Myocyte (in vitro differentiated cells): ENCODE results near the gene CLCF1. TPM values are rescaled to one million over a fixed set of nuclear protein-coding genes. Genes with fewer than 3 reads are reported as not detected.

Experiments
- DNase-seq: peaks from one replicate; pipeline ENCODE4 v3.0.0-alpha.2; 2012; ENCODE audit warnings: low read depth
- total RNA-seq: library from RNA; depleted of rRNA; stranded (reverse); fragments of >200 nt; gene quantifications from 2 replicates; pipeline ENCODE4 v1.2.3, GENCODE V29; 2014

Gene CLCF1
- total RNA-seq, 1 donor from 2014 or later = 3.3 TPM

DNA sequence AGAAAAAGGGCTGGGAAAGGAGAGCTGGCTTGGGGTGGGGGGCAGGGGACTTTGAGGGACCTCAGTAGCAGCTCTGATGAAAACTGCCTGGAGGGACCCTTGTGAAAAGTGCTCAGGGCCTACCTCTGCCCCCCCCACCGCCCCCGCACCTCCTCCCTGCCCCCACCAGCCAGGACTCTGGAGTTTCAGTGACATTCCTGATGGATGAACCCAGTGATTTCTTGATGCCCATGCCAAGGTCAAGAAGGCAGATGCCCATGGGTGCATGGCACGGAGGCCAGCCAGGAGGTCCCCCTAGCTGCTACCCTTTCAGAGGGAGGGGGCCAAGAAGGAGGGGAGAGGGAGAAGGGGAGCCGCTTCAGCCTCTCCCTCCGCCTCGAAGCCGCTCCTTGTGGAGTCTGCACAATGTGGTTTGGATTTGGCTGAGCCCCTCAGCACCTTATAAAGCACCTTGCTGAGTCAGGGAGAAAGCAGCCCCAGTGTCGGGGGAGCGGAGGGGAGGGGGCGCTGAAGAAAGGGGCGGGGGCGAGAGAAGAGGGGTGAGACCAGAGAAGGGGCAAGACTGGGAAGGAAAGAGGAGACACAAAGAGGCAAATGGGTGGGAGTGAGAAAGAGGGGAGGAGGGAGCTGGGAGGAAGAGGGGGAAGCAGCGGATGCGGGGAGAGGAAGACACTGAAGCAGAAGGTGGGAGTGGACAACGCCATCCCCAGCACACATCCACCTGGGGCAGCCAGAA is 2.1 kb upstream of the CLCF1 start:
- no peak for DNase-seq

DNA sequence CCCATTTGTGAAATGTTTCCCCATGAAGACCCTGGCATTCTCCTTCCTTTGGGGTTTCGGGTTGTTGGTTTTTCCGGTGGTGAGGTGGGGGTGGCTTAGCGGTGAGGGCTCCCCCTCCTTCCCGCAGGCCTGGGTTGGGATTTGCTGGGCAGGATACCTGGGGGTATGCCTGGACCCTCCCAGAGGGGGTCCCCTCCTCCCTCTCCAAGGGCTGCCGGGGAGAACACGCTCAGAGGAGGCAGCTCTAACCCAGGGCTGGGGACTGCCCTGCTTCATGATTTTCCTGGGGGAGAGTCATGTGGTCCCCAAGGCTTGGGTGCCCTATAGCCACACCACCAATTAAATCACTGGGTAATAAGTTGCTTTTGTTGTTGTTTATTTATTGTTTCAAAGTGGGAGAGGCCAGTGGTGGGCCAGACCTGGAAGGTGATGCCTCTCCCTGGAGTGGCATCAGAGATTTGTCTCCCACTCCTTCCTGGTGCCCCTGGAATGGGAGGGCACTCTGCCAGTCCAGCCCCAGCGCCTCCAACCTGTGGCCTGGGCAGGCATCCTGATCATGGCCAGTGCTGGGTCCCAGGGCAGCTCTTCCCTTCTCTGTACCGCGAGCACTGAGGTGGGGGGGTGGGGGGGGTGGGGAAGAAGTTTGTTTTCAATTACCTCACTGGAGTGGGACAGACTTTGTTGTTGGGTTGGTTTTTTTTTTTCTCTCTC is 1.3 kb upstream of the CLCF1 start:
- no peak for DNase-seq

DNA sequence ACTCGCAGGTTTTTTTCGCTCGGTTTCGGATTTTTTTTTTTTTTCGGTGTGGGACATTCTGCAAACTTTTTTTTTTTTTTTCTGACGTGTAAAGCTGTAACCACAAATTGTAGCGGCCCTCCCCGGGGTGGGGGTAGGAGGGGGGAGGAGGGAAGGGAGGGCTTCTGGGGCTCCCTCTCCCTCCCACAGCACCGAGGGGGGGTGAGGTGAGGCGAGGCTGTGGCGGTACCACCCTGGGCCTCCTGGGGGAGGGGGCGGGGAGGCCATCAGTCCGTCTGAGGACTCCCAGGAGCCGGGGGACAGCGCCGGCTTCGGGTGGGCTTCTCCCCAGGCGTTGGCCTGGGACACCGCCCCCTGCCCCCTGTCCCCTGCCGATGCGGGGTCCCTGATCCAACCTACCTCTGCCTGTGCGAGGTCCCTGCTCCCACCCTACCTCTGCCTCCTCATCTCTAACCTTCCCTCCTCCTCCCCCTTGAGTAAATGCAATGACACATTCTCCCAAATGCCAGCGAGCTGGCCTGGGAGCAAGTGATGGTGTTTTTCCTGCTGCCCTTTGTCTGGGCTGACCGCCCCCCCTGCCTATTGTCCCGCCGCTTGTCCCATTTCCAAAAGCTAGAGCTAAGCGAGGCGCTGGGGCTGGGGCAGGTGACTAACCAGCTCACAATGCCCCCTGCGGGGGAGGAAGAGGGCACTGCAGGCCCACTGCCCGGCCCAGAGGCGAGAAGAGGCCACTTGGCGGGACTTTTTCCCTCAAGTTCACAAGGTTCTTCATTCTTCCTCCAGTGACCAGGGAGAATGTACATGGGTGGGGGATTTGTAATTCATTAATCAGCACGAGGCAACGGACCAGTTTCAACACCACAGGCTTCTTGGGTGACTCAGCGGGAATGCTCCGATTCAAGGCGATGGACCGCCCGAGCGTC is 511 bp upstream of the CLCF1 start:
- DNase-seq = peak; percentile 93

DNA sequence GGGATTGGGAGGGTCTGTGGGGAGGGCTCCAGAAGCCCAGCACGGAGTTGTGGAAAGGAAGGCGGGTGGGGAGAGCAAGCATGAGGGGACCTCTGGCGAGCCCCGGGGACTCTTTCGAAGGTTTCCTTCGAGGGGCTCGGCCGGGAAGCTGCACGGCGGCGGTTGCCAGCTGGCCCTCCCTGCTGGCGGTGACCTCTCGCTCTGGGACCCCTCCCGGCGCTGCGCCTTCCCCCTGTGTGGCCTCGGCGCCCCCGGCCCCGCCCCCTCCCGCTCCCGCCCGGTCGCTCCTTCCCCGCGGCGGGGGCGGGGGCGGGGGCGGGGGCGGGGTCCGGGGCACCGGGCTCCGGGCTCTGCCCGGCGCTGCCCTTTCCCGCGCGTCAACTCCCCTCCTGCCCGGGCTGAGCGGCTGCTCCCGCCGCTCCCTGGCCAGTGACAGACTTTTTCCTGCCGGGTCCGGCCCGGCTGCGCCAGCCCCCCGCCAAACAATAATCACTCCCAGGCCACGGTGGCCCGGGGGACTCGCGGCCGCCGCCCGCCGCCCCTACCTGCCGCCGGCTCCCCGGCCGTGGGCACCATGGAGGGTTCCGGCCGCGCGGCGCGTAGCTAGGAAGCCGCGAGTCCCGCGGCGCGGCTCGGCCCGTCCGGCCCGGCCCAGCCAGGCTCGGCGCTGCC is 941 bp downstream of the CLCF1 start:
- peak; percentile 34 for DNase-seq

DNA sequence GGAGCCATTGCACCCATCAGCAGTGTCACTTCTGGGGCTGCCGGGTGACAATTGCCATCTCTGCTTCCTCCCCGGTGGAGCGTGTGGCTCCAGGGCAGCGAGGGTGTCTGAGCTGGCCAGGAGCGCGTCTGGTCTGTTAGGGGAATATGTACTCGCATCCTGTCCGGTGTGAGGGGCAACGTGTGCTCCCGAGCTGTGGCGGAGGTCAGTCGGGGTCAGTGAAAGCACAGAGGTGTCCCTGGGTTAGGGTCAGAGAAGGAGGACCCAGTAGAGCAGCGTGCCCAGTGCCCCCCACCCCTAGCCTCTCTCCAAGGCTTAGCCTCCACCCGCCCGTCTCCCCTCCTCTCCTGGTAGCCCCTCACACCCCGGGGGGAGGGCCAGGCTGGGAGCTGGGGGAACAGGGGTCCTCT is 1.5 kb downstream of the CLCF1 start:
- DNase-seq = no peak

DNA sequence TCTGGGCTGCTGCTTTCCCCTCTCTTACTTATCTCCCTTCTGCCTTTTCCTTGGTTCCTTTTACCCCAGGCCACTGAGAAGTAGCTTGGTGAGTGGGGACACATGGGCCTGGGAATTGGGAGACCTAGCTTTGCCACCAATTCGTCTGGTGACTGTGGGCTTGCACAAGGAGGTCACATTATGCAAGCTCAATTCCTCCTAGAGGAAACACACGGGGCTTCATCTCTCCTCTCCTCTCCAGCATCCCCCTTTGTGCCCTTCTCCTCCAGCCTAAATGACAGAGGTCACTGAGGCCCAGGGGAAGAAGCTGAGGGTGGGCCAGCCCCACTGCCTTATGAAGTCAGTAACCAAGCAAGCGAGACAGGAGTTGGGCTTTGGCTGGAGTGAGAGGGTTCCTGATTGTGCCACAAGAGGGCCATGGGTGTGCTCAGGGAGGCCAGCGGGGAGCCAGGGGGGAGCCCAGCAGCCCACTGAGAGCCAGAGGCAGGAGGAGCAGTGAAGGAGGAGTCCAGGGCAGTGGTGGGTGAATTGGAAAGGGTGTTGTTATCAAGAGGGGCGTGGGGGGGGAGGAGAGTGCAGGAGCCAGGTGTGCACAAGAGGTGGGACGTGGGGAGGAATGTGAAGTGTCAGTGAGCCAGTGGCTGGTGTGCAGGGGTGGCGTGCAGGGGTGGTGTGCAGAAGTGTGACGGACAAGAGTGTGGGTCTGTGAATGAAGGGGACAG is 2.0 kb downstream of the CLCF1 start:
- peak; percentile 54 for DNase-seq

DNA sequence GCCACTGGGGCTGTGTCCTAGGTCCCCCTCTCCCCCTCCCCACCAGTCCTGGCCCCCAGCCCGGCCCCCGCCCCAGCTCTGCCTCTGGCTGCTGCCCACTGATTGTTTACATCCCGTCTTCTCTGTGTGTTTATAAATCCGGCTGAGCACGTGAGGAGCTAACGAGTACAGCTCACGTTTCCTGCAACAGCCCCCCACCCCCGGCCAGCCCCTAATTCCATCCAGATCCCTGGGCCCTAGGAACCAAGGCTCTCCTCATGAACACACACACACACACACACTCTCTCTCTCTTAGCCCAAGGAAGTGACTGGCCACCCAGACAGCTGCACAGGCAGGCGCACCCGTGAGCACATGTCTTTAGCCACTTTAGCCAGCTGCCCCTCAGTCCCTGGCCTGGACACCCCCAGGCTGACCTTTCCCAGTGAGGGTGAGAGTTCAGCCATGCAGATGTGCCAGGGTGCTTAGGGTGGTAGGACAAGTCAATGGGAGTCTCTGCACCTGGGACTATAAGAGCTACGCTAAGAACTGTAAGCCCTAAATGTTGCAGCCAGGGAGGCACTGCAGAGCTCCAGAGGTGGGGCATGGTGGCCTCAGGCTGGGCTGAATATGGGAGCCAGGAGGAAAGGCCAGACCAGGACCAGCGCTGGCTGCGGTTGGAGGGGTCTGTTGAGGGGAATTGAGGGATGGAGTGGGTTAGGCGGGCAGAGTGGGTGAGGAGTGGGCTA is 2.9 kb downstream of the CLCF1 start:
- DNase-seq = peak; percentile 89

DNA sequence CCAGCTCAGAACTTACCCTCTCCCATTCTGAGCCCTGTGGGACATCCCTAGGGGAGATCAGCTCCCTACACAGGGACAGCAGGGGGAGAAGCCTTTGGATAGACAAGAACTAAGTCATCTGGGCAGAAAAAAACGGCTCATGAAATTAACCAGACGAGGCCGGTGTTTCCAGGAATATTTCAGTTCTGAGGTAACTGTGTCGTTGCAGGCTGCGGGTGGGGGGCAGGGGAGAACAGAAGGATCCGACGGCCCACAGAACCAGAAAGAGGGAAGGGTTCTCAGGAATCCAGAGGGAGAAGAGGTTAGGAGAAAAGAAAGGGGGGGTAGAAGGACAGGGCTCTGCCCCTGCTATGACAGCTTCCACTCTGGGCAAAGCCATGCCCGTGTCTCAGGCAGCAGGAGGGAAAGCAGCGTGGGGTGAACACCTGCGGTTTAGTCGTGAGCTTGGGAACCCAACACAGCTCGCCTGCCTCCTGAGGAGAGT is 3.6 kb downstream of the CLCF1 start:
- DNase-seq = no peak

DNA sequence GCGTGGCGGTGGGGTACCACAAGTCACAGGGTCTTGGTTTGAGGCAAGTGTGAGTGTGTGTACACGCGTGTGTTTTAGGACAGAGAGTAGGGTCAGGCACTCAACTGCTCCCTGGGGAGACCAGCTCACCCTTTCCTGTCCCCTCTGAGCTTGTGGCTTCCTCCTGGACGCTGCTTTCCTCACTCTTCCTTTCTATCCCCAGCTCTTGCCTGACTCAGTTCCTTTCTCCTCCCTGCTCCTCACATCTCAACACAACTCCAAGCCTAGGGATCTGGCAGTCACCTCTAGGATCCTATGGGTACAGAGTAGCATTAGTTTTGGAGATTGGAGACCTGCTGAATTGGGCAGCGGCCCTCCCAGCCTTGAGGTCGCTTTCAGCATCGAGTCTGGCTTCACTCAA is 4.1 kb downstream of the CLCF1 start:
- no peak for DNase-seq

DNA sequence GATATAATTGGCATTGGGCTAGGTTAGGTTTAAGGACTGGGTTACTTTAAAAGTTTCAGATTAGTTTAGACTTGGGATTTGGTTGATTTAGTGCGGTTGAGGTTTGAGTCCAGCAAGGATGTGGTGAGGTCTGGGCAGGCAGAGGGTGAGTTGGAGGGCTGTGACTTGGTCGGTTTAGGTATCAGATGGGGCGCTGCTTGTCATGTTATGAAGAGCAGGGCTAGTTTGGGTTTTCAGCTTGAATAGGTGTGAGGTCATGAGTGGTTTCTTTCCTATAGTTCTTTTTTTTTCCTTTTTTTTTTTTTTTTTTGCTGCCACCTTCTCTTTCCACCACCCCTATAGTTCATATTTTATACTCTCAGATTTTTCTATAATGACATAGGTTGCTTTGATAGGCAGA is 4.8 kb downstream of the CLCF1 start:
- DNase-seq = no peak

DNA sequence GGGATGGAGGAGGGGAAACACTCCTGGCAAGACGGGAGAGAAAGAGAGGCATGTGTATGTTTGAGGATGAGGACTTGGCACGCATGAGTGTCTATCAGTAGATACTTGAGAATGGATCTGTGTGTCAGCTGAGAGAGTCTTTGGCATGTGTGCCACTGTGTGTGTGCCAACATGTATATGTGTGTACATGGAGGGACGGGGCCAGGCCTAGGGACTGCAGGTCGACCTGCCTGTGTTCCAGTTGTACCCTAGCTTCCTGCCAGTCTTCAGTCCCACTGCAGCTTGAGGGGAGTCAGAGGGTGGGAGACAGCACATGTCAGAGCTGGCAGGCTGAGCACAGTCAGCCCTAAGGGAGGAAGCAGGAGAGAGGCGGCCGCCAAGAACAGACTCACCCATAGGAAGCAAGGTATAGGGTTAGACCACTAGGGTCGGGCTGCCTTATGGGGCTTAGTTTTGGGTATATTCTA is 5.6 kb downstream of the CLCF1 start:
- no peak for DNase-seq

DNA sequence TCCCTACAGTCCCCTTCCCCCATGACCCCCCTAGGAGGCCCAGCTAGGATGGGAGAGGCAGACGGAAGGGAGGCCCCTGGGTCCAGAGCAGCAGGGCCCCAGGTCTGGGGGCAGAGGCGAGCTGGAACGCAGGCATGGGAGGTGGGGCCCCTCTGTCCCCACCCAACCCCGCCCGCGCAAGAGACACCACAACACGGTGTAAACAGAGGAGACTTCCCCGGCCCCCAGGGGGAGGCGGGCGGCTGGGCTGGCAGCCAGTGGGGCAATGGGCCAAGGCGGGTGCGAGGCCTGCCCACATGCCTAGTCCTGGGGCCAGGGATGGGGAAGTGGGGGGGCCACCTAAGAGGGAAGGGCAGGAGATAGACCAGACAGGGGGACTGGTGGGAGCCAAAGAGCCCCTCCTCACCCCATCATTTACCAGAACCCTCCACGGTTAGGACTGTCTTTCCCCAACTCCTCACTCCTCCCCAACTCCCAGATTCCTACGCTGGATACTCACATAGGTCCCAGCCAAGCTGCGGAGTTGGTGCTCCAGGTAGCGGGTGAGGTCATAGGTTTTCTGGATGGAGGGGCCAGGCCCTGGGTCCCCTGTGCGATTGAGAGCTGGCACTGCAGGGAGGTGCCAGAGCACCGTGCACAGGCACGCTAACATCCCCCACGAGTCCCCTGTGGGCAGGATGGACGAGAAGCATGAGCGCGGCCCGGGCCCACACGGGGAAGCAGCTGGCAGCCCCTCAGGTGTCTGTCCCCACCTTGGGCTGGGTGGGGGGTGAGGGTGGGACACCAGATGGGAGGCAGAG is 6.2 kb downstream of the CLCF1 start:
- no peak for DNase-seq

DNA sequence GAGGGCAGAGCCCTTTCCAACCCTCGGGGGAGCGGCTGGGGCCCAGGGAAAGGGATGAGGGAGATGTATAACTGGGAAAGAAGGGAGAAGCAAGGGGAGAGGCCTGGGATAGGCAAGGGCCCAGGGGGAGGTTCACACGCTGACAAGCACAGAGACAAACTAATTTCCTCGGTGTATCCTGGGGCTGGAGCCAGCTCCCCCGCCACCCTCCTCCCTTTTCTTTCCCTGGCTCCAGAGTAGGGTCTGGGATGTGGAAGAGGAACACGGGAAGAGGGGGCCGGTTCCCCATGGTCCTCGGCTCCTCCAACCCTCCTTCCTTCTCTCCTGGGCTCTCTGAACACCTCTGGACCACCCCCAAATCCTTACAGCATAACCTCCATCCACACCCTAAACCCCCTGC is 6.9 kb downstream of the CLCF1 start:
- no peak for DNase-seq

DNA sequence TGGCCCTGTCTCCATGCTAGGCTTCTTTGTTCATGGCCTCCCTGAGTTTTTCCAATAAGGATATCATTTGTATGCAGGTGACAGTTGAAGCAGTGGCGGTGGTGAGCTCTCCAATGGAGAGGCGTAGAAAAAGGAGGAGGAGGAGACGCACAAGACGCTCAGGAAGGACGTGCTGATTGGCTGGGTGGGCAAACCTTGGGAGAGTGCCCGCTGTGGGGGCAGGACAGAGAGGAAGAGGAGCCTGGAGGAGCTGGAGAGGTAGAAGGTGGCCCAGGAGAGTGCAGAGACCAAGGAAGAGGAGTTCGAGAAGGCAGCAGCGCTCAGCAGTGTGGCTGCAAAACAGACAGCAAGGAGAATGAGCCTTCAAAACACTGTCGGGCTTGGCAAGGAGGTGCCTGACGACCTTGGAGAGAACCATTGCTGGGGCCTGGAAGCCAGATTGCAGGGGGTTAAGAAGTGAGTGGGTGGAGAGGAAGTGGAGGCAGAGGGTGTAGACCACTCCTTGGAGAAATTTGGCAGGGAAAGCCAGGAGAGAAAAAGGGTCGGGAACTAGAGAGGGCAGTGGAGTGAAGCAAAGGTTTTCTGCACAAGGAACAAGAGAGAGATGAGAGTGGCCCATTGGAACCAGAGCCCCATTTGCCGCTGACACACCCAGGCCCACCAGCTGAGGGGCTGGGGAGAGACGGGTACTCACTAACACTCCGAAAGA is 7.5 kb downstream of the CLCF1 start:
- no peak for DNase-seq

DNA sequence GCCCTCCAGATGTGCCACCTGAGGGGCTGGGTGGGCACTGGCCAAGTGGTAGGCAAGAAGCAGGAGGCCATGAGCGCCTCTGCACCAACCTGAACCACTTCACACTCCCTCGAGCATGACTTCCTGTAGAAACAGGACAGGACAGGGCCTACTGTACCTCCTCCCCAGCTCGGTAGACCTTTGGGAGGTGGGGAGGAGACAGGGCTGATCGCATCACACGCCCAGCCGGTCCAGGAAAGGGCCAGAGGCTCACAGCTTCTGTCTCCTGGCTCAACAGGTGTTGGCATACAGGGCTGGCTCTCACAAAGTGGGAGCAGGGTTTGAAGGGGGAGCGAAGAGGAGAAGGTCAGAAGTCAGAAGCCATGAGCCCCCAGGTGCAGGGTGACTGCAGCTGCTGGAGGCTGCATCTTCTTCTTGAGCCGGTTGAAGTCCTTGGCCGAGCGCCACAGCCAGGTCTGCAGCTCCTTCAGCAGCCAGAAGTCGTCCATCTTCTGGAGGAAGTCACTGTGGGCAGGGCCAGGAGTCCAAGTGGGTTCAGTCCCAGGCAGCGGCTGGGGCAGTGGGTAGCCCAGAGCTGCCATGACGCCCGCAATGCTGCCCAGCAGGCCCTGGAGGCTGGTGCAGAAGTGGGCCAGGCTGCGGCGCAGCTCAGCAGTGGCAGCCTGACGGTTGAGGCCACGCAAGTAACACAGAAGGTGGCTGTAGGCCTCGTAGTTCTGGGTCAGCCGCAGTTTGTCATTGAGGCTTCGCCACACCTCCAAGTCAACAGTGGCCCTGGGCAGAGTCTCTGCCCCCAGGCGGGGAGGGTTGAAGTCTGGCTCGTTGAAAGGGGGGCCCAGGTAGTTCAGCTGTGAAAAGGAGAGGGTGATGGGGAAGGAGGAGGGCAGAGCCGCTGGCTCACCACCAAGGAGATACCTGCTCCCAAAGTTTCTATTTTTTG is 8.3 kb downstream of the CLCF1 start:
- DNase-seq = no peak

DNA sequence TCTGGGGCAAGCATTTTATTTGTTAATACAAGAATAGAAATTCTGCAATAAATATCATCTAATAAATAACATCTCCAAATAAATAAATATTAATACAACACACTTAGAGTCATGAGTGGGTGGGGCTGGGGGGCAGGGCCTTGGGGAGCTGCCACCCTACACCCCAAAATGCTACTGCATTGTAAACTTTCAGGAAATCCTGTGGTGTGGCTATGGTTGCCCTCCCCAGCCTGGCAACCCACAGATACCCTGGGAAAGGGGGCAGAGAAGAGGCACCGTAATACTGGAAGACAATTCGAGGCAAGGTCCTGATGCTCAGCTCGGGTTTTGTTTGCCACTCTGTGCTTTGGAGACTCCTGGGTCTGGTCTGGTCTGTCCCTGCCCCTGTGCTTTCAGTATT is 9.2 kb downstream of the CLCF1 start:
- no peak for DNase-seq
